ENCODE results near the gene CEBPG.

Gene CEBPG

GRCh38 chr19:33396701-33397535, 23.4 kb downstream of the CEBPG start:
- no peak for DNase-seq (ENCODE audit: low read depth)
- H3K4me3 ChIP-seq (ENCODE audit: low read depth, low read length) = no peak overlapping the region
- TF ChIP-seq, protein P1, sequence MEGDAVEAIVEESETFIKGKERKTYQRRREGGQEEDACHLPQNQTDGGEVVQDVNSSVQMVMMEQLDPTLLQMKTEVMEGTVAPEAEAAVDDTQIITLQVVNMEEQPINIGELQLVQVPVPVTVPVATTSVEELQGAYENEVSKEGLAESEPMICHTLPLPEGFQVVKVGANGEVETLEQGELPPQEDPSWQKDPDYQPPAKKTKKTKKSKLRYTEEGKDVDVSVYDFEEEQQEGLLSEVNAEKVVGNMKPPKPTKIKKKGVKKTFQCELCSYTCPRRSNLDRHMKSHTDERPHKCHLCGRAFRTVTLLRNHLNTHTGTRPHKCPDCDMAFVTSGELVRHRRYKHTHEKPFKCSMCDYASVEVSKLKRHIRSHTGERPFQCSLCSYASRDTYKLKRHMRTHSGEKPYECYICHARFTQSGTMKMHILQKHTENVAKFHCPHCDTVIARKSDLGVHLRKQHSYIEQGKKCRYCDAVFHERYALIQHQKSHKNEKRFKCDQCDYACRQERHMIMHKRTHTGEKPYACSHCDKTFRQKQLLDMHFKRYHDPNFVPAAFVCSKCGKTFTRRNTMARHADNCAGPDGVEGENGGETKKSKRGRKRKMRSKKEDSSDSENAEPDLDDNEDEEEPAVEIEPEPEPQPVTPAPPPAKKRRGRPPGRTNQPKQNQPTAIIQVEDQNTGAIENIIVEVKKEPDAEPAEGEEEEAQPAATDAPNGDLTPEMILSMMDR (IDR thresholded peaks at IDR 0.05; ENCODE audit: control insufficient read depth, extremely low read depth, insufficient read depth) = no peak

GRCh38 chr19:33397536-33398360, 24.2 kb downstream of the CEBPG start:
- H3K4me3 ChIP-seq (ENCODE audit: low read depth, low read length) = no peak overlapping the region
- TF ChIP-seq, protein P1 (IDR thresholded peaks at IDR 0.05; ENCODE audit: control insufficient read depth, extremely low read depth, insufficient read depth) = no peak
- no peak for DNase-seq (ENCODE audit: low read depth)

DNA sequence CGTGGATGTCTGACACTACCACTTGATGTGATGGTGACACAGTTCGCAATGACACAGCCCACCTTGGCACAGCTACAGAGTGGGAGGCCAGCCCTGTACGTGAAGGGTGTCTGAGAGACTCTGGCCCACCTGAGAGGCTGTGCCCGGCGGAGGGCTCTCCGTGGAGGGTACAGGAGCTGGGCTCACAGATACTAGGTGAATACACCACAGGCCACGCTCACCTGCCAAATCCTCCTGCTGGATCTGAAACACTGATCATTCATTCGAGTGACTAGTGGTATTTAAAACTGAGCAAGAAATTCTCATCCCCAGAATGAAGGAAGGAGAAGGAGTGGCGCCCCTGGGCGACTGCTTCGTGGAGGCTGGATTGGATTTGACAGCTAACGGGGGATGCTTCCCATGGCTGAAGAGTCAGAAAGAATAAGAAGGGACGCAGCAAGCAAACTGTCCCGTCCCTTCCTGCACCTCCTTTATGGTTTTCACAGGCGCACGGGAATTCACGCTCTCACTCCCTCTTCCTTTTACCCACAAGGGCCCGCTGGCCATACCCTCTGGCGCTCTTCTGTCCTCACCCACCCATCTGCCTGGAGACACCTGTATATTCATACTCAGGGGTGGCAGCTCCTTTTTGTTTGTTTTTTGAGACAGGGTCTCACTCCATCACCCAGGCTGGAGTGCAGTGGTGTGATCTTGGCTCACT, 25.0 kb downstream of the CEBPG start:
- no peak for DNase-seq (ENCODE audit: low read depth)
- no peak overlapping the region for H3K4me3 ChIP-seq (ENCODE audit: low read depth, low read length)
- TF ChIP-seq, protein P1 (IDR thresholded peaks at IDR 0.05; ENCODE audit: control insufficient read depth, extremely low read depth, insufficient read depth) = no peak

- no peak overlapping the region for H3K4me3 ChIP-seq (ENCODE audit: low read depth, low read length)
- no peak for DNase-seq (ENCODE audit: low read depth)
- TF ChIP-seq, protein P1 (IDR thresholded peaks at IDR 0.05; ENCODE audit: control insufficient read depth, extremely low read depth, insufficient read depth) = no peak
Observed at GRCh38 chr19:33399081-33399744, 25.7 kb downstream of the CEBPG start.

DNA sequence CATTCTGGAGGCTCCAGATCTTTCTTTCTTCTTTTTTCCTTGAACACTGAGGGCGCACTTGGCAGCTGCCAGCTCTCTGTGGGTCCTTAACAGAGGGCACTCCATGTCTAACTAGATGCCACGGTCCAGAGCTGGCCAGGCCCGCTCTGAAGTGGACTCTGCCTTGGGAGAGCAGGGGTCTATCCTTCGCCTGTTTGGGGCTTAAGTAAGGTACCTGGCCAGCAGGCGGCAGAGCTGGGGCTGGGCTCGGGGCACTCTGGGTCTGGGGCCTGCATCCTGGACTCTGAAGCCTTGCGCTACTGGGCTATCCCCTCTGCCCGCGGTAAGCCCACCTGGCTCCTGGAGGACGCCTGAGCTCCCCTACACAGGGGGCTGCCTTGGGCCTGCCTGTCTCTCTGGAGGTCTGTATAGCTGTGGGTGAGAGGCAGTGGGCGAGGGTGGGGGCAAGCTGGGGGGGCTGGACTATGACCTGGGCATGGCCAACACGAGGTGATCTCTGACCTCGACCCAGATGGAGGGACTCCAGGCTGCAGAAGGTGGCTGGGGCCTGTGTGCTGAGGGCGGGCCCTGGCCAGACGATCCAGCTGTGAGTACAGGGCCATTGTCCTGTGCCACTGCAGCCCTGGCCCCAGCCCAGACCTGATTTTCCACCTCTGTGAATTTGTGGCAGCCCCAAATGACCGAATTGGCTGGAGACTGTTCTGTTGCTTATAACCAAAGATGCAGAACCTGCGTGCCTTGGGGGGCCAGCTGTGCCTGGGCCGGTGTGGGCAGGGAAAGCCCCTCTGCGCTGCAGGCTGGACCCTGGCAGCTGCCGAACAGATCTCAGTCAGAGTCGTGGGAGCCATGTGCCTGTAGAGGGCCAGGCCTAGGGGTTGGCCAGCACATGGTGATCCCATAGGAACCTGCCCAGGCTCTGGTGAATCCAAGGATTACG, 26.5 kb downstream of the CEBPG start:
- DNase-seq (ENCODE audit: low read depth) = no peak

More for the DNA sequence above, 26.5 kb downstream of the CEBPG start:
- TF ChIP-seq, protein P1 (IDR thresholded peaks at IDR 0.05; ENCODE audit: control insufficient read depth, extremely low read depth, insufficient read depth) = no peak
- no peak overlapping the region for H3K4me3 ChIP-seq (ENCODE audit: low read depth, low read length)
